ENCODE results near the gene ARRDC3.
A peak's percentile ranks its signal among the peaks of the same experiment; 100 is the strongest.

The ARRDC3 gene

GRCh38 chr5:91384671-91385430 lies 1.7 kb upstream of the ARRDC3 start:
- no peak for DNase-seq (ENCODE audit: low spot score)

- DNase-seq (ENCODE audit: low spot score), result no peak
Measured at GRCh38 chr5:91383956-91384300, 811 bp upstream of the ARRDC3 start.

GRCh38 chr5:91382530-91383026 lies 539 bp downstream of the ARRDC3 start:
- no peak for DNase-seq (ENCODE audit: low spot score)

- peak; percentile 82 for DNase-seq (ENCODE audit: low spot score)
Measured at GRCh38 chr5:91381774-91382359, 1.2 kb downstream of the ARRDC3 start.

- DNase-seq (ENCODE audit: low spot score), result no peak
Measured at GRCh38 chr5:91381239-91381773, 1.8 kb downstream of the ARRDC3 start.

- DNase-seq (ENCODE audit: low spot score), result peak; percentile 99
Measured at GRCh38 chr5:91380491-91381238, 2.5 kb downstream of the ARRDC3 start.

GRCh38 chr5:91379914-91380490 lies 3.1 kb downstream of the ARRDC3 start:
- DNase-seq (ENCODE audit: low spot score), result peak; percentile 98

GRCh38 chr5:91379246-91379913 lies 3.7 kb downstream of the ARRDC3 start:
- no peak for DNase-seq (ENCODE audit: low spot score)

GRCh38 chr5:91378752-91379211 lies 4.3 kb downstream of the ARRDC3 start:
- DNase-seq (ENCODE audit: low spot score), result no peak

GRCh38 chr5:91374893-91375520 lies 8.1 kb downstream of the ARRDC3 start:
- no peak for DNase-seq (ENCODE audit: low spot score)

- DNase-seq (ENCODE audit: low spot score), result no peak
Measured at GRCh38 chr5:91373600-91373999, 9.5 kb downstream of the ARRDC3 start.

GRCh38 chr5:91373006-91373405 lies 10.1 kb downstream of the ARRDC3 start:
- no peak for DNase-seq (ENCODE audit: low spot score)

- DNase-seq (ENCODE audit: low spot score), result no peak
Measured at GRCh38 chr5:91369480-91369879, 13.6 kb downstream of the ARRDC3 start.

GRCh38 chr5:91367908-91368648 lies 15.0 kb downstream of the ARRDC3 start:
- no peak for DNase-seq (ENCODE audit: low spot score)

- no peak for DNase-seq (ENCODE audit: low spot score)
Measured at GRCh38 chr5:91367344-91367743, 15.8 kb downstream of the ARRDC3 start.

- DNase-seq (ENCODE audit: low spot score), result no peak
Measured at GRCh38 chr5:91366551-91366950, 16.6 kb downstream of the ARRDC3 start.

GRCh38 chr5:91365498-91365897 lies 17.6 kb downstream of the ARRDC3 start:
- no peak for DNase-seq (ENCODE audit: low spot score)

GRCh38 chr5:91362935-91363334 lies 20.2 kb downstream of the ARRDC3 start:
- DNase-seq (ENCODE audit: low spot score), result no peak

GRCh38 chr5:91361790-91362189 lies 21.3 kb downstream of the ARRDC3 start:
- DNase-seq (ENCODE audit: low spot score), result no peak

GRCh38 chr5:91361055-91361701 lies 21.9 kb downstream of the ARRDC3 start:
- DNase-seq (ENCODE audit: low spot score), result no peak
